Ishikawa (cell line): ENCODE measurements around the gene TYROBP.

Experiments used
- RAD21 ChIP-seq: IDR thresholded peaks from 2 replicates; pipeline ENCODE4 v1.6.1; 2012; ENCODE audit warnings: low read depth
- REST ChIP-seq: IDR thresholded peaks from 2 replicates; pipeline ENCODE4 v1.6.1; 2012; ENCODE audit warnings: low read depth, mild to moderate bottlenecking
- TAF1 ChIP-seq: IDR thresholded peaks from 2 replicates; pipeline ENCODE4 v1.6.1; 2012; ENCODE audit warnings: low read depth, mild to moderate bottlenecking

- TF ChIP-seq RAD21 (peak; percentile 77), REST (no peak), TAF1 (no peak)
Measured at GRCh38 chr19:35882114-35882832, 25.8 kb downstream of the TYROBP start.
